Measurements from ENCODE around the gene KNSTRN.

Gene KNSTRN

DNA sequence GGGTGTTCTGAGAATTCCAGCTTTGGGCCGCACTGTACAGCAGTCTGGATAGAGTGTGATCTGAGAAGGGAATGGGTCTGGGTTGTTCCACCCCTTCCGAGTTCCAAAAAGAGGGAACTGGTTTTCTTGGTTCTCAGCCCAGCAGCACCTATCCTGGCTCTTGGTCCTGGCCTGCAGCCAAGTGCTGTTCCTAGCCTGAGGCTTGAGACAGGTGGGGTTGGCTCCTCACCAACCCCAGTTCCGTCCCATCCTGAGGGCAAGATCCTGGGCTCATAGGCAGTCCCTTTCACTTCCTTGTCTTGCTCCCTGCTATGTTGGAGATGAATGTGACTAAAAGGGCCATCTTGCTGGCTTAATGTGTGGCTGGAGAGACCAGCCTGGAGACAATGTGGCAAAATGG, 38.3 kb downstream of the KNSTRN start:
- H3K4me3 ChIP-seq (ENCODE audit: low read length) = no peak overlapping the region
- H3K27ac ChIP-seq (ENCODE audit: low read depth, low read length) = no peak overlapping the region
- peaks cover 14% of the 10 kb centered on the region for H3K36me3 ChIP-seq (ENCODE audit: control insufficient read depth, insufficient read depth, low read length)
- H3K9ac ChIP-seq (ENCODE audit: low read length) = no peak overlapping the region
- H3K4me1 ChIP-seq (ENCODE audit: control insufficient read depth, insufficient read depth, low read length) = no peaks in the 10 kb centered on the region
- no peaks in the 10 kb centered on the region for H3K27me3 ChIP-seq (ENCODE audit: control insufficient read depth, insufficient read depth, low read length)

- peaks cover 10% of the 10 kb centered on the region for H3K36me3 ChIP-seq (ENCODE audit: control insufficient read depth, insufficient read depth, low read length)
- no peak overlapping the region for H3K27ac ChIP-seq (ENCODE audit: low read depth, low read length)
- H3K4me1 ChIP-seq (ENCODE audit: control insufficient read depth, insufficient read depth, low read length) = no peaks in the 10 kb centered on the region
- H3K27me3 ChIP-seq (ENCODE audit: control insufficient read depth, insufficient read depth, low read length) = no peaks in the 10 kb centered on the region
- no peak overlapping the region for H3K9ac ChIP-seq (ENCODE audit: low read length)
- H3K4me3 ChIP-seq (ENCODE audit: low read length) = peak overlapping the region; percentile 49
Observed at GRCh38 chr15:40421246-40422157, 39.0 kb downstream of the KNSTRN start.

- Histone ChIP-seq H3K4me3 (ENCODE audit: low read length) (no peak overlapping the region), H3K27me3 (ENCODE audit: control insufficient read depth, insufficient read depth, low read length) (no peaks in the 10 kb centered on the region), H3K4me1 (ENCODE audit: control insufficient read depth, insufficient read depth, low read length) (no peaks in the 10 kb centered on the region), H3K27ac (ENCODE audit: low read depth, low read length) (no peak overlapping the region), H3K9ac (ENCODE audit: low read length) (no peak overlapping the region), H3K36me3 (ENCODE audit: control insufficient read depth, insufficient read depth, low read length) (no peaks in the 10 kb centered on the region)
Observed at GRCh38 chr15:40424483-40425115, 42.1 kb downstream of the KNSTRN start.

DNA sequence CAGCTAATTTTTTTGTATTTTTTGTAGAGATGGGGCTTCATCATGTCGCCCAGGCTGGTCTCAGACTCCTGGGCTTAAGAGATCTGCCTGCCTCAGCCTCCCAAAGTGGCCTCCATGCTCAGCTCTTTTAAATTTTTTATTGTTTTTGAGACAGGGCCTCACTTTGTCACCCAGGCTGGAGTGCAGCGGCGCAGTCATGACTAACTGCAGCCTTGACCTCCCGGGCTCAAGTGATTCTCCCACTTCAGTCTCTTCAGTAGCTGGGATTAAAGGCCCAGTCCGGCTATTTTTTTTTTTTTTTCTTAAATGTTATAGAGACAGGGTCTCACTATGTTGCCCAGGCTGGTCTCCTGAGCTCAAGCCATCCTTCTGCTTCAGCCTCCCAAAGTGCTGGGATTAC, 43.2 kb downstream of the KNSTRN start:
- peaks cover 3% of the 10 kb centered on the region for H3K36me3 ChIP-seq (ENCODE audit: control insufficient read depth, insufficient read depth, low read length)
- no peaks in the 10 kb centered on the region for H3K27me3 ChIP-seq (ENCODE audit: control insufficient read depth, insufficient read depth, low read length)
- no peaks in the 10 kb centered on the region for H3K4me1 ChIP-seq (ENCODE audit: control insufficient read depth, insufficient read depth, low read length)
- no peak overlapping the region for H3K9ac ChIP-seq (ENCODE audit: low read length)
- H3K4me3 ChIP-seq (ENCODE audit: low read length) = no peak overlapping the region
- H3K27ac ChIP-seq (ENCODE audit: low read depth, low read length) = no peak overlapping the region

- Histone ChIP-seq H3K27me3 (ENCODE audit: control insufficient read depth, insufficient read depth, low read length) (no peaks in the 10 kb centered on the region), H3K36me3 (ENCODE audit: control insufficient read depth, insufficient read depth, low read length) (peaks cover 3% of the 10 kb centered on the region), H3K9ac (ENCODE audit: low read length) (no peak overlapping the region), H3K4me3 (ENCODE audit: low read length) (no peak overlapping the region), H3K4me1 (ENCODE audit: control insufficient read depth, insufficient read depth, low read length) (no peaks in the 10 kb centered on the region), H3K27ac (ENCODE audit: low read depth, low read length) (no peak overlapping the region)
Observed at GRCh38 chr15:40427188-40427587, 44.7 kb downstream of the KNSTRN start.

- Histone ChIP-seq H3K36me3 (ENCODE audit: control insufficient read depth, insufficient read depth, low read length) (peaks cover 3% of the 10 kb centered on the region), H3K27ac (ENCODE audit: low read depth, low read length) (no peak overlapping the region), H3K9ac (ENCODE audit: low read length) (no peak overlapping the region), H3K4me1 (ENCODE audit: control insufficient read depth, insufficient read depth, low read length) (no peaks in the 10 kb centered on the region), H3K4me3 (ENCODE audit: low read length) (no peak overlapping the region), H3K27me3 (ENCODE audit: control insufficient read depth, insufficient read depth, low read length) (no peaks in the 10 kb centered on the region)
Observed at GRCh38 chr15:40428185-40428584, 45.7 kb downstream of the KNSTRN start.

- Histone ChIP-seq H3K4me1 (ENCODE audit: control insufficient read depth, insufficient read depth, low read length) (no peaks in the 10 kb centered on the region), H3K9ac (ENCODE audit: low read length) (no peak overlapping the region), H3K27ac (ENCODE audit: low read depth, low read length) (no peak overlapping the region), H3K4me3 (ENCODE audit: low read length) (no peak overlapping the region), H3K27me3 (ENCODE audit: control insufficient read depth, insufficient read depth, low read length) (no peaks in the 10 kb centered on the region), H3K36me3 (ENCODE audit: control insufficient read depth, insufficient read depth, low read length) (peaks cover 3% of the 10 kb centered on the region)
Observed at GRCh38 chr15:40429068-40429710, 46.7 kb downstream of the KNSTRN start.

DNA sequence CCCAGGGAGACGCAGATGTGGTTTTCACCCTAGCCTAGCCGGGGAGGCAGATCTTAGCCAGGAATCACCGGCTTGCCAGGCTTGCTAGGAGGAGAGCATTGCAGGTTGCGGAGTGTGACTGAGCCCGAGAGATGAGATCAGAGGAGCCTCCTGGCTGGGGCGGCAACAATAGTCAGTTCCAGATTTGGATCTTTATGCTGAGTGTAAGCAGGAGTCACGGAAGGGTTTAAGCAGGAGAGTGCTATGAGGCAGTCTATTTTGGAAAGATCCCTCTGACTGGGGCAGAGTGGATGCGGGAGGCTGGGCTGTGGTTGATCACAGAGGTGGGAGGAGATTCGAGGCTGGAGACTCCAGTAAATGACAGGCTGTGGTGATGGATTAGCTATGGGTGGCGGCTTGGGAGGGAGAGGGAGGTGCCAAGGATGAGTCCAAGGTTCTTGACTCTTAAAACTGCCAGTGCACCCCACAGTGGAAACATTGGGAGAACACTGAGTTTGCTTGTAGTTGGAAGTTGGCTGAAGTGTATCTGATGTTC, 47.8 kb downstream of the KNSTRN start:
- H3K27me3 ChIP-seq (ENCODE audit: control insufficient read depth, insufficient read depth, low read length) = peaks cover 3% of the 10 kb centered on the region
- peaks cover 3% of the 10 kb centered on the region for H3K36me3 ChIP-seq (ENCODE audit: control insufficient read depth, insufficient read depth, low read length)
- H3K4me3 ChIP-seq (ENCODE audit: low read length) = no peak overlapping the region
- no peak overlapping the region for H3K27ac ChIP-seq (ENCODE audit: low read depth, low read length)
- H3K4me1 ChIP-seq (ENCODE audit: control insufficient read depth, insufficient read depth, low read length) = no peaks in the 10 kb centered on the region
- no peak overlapping the region for H3K9ac ChIP-seq (ENCODE audit: low read length)

- H3K4me1 ChIP-seq (ENCODE audit: control insufficient read depth, insufficient read depth, low read length) = peaks cover 4% of the 10 kb centered on the region
- peak overlapping the region; percentile 53 for H3K4me3 ChIP-seq (ENCODE audit: low read length)
- H3K27me3 ChIP-seq (ENCODE audit: control insufficient read depth, insufficient read depth, low read length) = peaks cover 32% of the 10 kb centered on the region
- no peak overlapping the region for H3K9ac ChIP-seq (ENCODE audit: low read length)
- no peaks in the 10 kb centered on the region for H3K36me3 ChIP-seq (ENCODE audit: control insufficient read depth, insufficient read depth, low read length)
- H3K27ac ChIP-seq (ENCODE audit: low read depth, low read length) = no peak overlapping the region
Observed at GRCh38 chr15:40435023-40435709, 52.6 kb downstream of the KNSTRN start.

DNA sequence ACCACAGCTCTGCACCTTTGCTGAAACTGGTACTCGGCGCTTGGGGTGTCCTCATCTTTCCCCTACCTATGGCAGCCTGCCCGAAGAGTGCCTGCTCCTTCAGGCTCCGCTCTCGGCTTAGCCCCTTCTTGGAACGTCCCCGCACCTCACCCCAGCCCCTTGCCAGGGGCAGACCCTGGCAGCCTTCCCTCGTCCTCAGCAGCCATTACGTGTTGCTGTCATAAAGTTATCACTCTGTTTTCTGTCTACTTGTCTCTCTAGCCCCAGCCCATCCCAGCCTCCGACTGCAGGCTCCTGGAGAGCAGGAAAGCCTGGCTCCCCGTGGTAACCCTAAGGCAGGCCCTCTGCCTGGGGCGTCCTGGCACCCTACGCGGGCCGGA, 53.2 kb downstream of the KNSTRN start:
- Histone ChIP-seq H3K27me3 (ENCODE audit: control insufficient read depth, insufficient read depth, low read length) (peaks cover 34% of the 10 kb centered on the region), H3K9ac (ENCODE audit: low read length) (no peak overlapping the region), H3K4me3 (ENCODE audit: low read length) (peak overlapping the region; percentile 53), H3K4me1 (ENCODE audit: control insufficient read depth, insufficient read depth, low read length) (peaks cover 4% of the 10 kb centered on the region), H3K36me3 (ENCODE audit: control insufficient read depth, insufficient read depth, low read length) (no peaks in the 10 kb centered on the region), H3K27ac (ENCODE audit: low read depth, low read length) (no peak overlapping the region)

GRCh38 chr15:40436116-40436891, 53.8 kb downstream of the KNSTRN start:
- no peak overlapping the region for H3K27ac ChIP-seq (ENCODE audit: low read depth, low read length)
- peak overlapping the region; percentile 53 for H3K4me3 ChIP-seq (ENCODE audit: low read length)
- H3K36me3 ChIP-seq (ENCODE audit: control insufficient read depth, insufficient read depth, low read length) = no peaks in the 10 kb centered on the region
- H3K27me3 ChIP-seq (ENCODE audit: control insufficient read depth, insufficient read depth, low read length) = peaks cover 34% of the 10 kb centered on the region
- H3K4me1 ChIP-seq (ENCODE audit: control insufficient read depth, insufficient read depth, low read length) = peaks cover 4% of the 10 kb centered on the region
- H3K9ac ChIP-seq (ENCODE audit: low read length) = no peak overlapping the region
